Liver (tissue), 3 donors: ENCODE data around the gene NDUFS6.

ENCODE experiments used
- CTCF ChIP-seq: fragments of 150-350 bp; IDR thresholded peaks from 2 replicates; pipeline ENCODE4 v1.5.1; 2017; ENCODE audit warnings: improper control_type of control experiment, low read depth, low read length; ENCODE audit not compliant: missing input control
- FOXA1 ChIP-seq: IDR thresholded peaks from 2 replicates; pipeline ENCODE4 v1.6.1; 2016; ENCODE audit warnings: antibody characterized with exemption
- MAX ChIP-seq: IDR thresholded peaks from 2 replicates; pipeline ENCODE4 v1.6.1; 2016; ENCODE audit warnings: antibody characterized with exemption
- RAD21 ChIP-seq, 2 donors: IDR thresholded peaks; 2 replicates each; pipeline ENCODE4 v1.6.1; 2016; ENCODE audit warnings: antibody characterized with exemption in 2 of 2, mild to moderate bottlenecking in 2 of 2
- REST ChIP-seq: IDR thresholded peaks from 2 replicates; pipeline ENCODE4 v1.6.1; 2016; ENCODE audit warnings: antibody characterized with exemption, mild to moderate bottlenecking
- SP1 ChIP-seq: IDR thresholded peaks from 2 replicates; pipeline ENCODE4 v1.6.1; 2018; ENCODE audit warnings: antibody characterized with exemption, mild to moderate bottlenecking
- ZBTB33 ChIP-seq: IDR thresholded peaks from 2 replicates; pipeline ENCODE4 v1.6.1; 2016; ENCODE audit warnings: antibody characterized with exemption
- donor health status: healthy.
- donor health status: healthy.

GRCh38 chr5:1827886-1828397 is 26.7 kb downstream of the NDUFS6 start:
- TF ChIP-seq CTCF: no peak
- no peak for TF ChIP-seq FOXA1
- no peak for TF ChIP-seq RAD21 (IDR thresholded peaks at IDR 0.05)
- TF ChIP-seq SP1: no peak
- no peak for TF ChIP-seq ZBTB33
- no peak for TF ChIP-seq REST
- TF ChIP-seq MAX: no peak
